ENCODE measurements around the gene TPM1.

Gene TPM1

DNA sequence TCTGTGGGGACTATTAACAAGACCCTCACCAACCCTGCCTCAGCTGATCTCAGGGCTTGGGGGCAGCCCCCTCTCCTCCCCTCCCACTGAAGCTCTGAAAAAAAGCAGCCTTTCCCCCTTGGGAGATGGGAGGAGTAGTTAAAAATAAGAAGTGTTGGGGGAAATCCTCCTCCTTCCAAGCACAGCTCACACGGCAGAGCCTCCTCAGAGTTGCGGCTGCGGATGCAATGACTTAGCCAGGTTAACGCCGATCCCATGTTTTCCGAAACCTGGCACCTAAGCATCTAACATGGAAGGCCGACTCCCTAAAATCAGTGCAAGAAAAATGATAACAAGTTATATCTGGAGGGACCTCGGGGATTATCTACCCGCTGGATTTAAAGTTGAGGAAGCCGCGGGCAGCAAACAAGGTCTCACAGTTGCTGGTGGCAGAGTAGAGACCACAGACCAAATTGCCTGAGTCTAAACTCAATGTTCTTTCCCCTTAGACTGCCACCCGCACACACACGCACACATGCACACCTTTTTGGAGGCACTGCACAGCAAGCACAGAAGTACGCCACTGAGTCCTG lies 1.1 kb upstream of the TPM1 start:
- no peak for DNase-seq (ENCODE audit: low spot score)

- DNase-seq (ENCODE audit: low spot score) = no peak
Observed at GRCh38 chr15:63042877-63043334, 359 bp downstream of the TPM1 start.

DNA sequence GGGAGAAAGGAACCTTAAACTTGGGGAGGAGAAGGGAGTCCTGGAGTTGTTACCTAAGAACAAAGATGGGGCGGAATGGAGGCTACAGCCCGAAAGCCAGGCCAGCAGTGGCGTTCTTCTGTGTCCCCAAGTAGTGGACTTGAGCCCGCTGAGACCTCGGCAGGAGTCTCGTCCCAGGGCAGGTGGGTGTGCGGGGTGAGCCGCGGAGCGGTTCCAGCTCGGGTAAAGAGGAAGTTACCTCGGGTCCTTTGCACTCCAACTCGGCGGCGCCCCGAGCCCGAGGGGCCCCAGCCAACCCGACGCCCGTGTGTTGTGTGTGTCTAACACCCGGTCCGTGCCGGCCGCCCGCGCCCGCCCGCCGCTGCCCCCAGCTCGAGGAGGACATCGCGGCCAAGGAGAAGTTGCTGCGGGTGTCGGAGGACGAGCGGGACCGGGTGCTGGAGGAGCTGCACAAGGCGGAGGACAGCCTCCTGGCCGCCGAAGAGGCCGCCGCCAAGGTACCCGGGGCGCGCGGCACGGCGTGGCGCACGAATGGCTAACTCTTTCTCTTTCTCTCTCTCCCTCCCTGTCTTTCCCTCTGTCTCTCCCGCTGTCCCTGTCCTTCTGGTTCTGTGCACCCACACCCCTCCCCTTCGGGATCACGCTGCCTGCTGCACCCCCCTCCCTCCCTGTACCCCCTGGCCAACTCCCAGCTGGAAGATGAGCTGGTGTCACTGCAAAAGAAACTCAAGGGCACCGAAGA lies 959 bp downstream of the TPM1 start:
- no peak for DNase-seq (ENCODE audit: low spot score)

- DNase-seq (ENCODE audit: low spot score) = no peak
Observed at GRCh38 chr15:63044077-63044644, 1.6 kb downstream of the TPM1 start.

DNA sequence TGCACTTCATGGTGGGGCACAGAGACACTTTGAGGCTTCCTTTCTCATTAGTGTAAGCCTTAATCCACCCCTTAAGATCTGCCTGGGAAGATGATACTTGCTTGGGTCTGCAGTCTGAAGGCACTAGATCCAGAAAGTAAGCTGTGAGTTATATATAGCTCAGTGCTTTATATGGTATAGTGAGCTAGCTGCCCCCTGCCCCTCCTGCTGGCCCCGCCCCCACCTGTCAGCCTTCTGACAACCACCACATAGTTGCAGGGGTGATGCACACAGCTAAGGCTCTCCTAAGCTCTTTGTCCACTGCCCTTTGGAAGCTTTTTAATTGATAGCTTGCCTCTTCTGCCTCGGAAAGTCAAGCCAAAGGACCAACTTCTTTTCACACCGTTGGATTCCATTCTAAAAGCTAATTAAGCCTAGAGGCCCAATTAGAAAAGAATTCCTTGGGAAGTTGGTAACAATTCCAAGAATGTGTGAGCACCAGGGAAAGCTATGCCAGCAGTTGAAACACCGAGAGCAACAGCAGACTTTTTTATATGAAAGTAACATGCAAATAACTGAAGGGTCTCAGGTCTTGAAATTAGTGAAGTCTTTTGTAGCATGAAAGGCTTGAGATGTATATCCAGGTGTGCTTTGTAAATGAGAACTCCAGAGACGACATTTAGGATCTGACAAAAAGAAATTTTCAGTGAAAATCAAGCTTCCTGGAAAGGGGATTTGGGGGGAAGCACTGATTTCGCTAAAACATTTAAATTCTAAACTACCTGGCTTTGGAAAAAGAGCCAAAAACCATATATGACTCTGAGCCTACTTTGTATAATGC lies 2.3 kb downstream of the TPM1 start:
- DNase-seq (ENCODE audit: low spot score) = no peak

DNA sequence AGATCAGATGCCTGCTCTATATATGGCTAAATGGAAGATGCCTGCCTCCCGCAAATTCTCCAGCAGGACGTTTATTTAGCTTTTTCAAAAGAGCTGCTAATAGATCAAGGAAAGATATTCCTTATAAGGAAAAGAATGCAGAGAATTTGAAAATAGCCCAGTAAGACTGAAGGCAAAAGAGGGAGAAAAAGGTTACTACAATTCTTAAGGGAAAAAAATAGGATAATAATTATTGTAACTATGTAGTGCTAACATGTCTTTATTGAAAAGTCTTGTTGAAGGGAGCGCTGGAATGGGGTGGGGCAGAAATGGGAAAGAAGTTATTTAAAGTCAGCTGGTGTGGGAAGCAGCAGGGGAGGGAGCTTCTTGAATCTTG lies 2.9 kb downstream of the TPM1 start:
- DNase-seq (ENCODE audit: low spot score) = no peak

DNA sequence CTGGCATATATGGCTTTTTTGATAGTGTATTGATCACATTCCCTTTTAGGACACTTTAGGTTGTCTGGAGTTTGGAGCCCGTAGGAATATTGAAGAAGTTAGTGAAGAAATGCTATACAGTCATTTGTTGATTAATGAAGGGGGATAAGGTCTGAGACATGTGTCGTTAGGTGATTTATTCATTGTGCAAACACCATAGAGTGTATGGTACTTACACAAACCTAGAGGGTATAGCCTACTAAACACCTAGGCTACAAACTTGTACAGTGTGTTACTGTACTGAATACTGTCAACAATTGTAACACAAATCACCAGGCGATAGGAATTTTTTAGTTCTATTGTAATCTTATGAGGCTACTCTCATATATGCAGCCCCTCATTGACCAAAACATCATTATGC lies 3.3 kb downstream of the TPM1 start:
- no peak for DNase-seq (ENCODE audit: low spot score)

DNA sequence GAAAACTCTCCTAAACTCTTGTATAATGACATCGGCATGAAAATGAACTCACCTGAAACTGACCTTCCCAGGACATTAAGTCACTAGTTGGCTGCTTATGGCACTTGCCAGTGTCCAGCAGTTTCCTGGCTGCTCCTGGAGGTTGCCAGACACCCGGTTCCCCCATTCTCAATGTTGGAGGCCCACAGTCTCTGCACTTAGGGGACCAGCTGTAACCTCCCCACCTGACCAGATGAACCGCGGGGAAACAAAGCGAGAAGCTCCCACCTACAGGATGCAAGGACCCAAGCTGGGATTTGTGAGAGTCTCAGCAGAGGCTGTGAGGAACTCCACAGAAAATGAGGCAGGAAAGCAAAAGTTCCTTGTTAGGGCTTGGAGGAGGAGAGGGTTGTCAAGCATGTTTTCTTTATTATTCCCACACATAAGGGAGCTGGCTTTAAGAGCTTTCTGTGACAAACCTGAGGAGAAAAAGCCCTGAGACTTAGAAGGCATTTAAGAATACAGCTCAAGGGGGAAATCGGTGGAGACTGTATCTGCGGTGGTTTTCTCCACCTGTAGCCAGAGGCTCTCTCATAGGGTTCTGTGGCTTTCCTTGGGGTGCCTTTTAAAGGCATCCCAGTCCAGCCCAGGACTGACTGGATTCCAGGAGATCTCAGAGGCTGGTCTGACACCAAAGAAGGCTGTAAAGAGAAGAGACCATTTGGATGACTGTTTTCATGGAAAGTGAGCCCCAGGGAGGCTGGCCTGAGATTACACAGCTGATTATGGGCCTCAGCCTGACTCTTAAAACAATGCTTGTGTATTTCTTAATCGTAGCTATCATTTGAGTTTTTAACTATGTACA lies 4.6 kb downstream of the TPM1 start:
- DNase-seq (ENCODE audit: low spot score) = no peak

- no peak for DNase-seq (ENCODE audit: low spot score)
Observed at GRCh38 chr15:63047792-63048114, 5.2 kb downstream of the TPM1 start.

DNA sequence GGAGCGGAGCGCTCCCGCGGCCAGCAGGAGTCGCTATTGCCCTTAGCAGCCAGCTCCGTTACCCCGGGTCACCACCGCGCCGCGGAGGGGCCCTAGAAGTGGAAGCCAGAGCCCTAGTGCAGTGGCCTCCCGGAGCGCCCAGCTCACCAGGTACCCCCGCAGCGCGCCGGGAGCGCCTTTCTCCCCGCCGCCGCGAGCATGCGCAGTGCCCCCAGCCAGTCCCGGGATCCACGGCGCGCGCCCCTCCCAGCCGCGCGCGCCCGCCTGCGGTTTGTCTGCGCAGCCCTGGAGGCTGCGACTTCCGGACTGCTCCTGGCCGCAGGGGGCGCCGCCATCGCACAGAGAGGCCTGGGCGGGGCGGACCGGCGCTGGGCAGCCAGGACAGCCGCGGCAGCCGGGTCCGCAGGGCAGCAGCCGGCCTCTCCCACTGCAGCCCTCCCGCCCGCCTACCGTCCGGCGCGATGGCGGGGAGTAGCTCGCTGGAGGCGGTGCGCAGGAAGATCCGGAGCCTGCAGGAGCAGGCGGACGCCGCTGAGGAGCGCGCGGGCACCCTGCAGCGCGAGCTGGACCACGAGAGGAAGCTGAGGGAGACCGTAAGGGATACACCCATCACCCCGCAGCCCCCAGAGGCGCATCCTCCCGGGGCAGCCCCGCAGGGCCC lies 5.7 kb downstream of the TPM1 start:
- DNase-seq (ENCODE audit: low spot score) = peak; percentile 82

GRCh38 chr15:63048776-63049665 lies 6.5 kb downstream of the TPM1 start:
- DNase-seq (ENCODE audit: low spot score) = no peak

- DNase-seq (ENCODE audit: low spot score) = no peak
Observed at GRCh38 chr15:63049783-63050371, 7.3 kb downstream of the TPM1 start.

- no peak for DNase-seq (ENCODE audit: low spot score)
Observed at GRCh38 chr15:63050731-63051155, 8.2 kb downstream of the TPM1 start.

GRCh38 chr15:63051156-63052066 lies 8.9 kb downstream of the TPM1 start:
- DNase-seq (ENCODE audit: low spot score) = no peak

DNA sequence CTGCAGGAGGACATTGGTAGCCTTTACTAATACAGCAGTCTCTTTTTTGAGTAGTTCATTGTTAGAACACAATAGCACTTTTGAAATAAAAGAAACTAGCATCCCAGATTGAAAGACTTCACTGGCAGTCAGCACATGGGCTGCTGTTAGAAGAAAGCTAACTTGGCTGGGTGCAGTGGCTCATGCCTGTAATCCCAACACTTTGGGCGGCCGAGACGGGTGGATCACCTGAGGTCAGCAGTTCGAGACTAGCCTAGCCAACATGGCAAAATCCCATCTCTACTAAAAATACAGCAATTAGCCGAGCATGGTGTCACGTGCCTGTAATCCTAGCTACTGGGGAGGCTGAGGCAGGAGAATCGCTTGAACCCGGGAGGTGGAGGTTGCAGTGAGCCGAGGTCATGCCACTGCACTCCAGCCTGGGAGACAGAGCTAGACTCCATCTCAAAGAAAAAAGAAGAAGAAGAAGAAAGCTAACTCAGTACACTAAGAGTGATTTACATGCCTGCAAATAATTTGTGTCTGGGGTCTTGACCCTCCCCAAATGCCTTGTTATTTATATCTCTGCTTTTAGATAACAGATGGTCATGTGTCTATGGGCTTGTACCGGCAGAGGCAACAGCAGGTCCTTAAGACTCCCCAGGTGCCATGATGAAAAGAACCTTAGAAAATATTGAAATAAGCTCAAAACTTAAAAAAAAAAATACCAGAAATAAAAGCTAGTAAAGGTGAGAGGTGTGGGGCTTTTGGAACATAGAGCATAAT lies 9.7 kb downstream of the TPM1 start:
- no peak for DNase-seq (ENCODE audit: low spot score)

GRCh38 chr15:63052961-63053698 lies 10.6 kb downstream of the TPM1 start:
- DNase-seq (ENCODE audit: low spot score) = no peak

- DNase-seq (ENCODE audit: low spot score) = no peak
Observed at GRCh38 chr15:63054281-63054683, 11.7 kb downstream of the TPM1 start.
